NCI-H345 treated with DMSO at 0.1 percent for 48 hours (cell line): ENCODE data around the gene LST1.
A peak's percentile ranks its signal among the peaks of the same experiment; 100 is the strongest.
"Not testable (repeated sequence)": the region's sequence is repeated elsewhere in the genome, so short reads cannot be mapped to it uniquely, and the experiment has no call there.

Experiments
- DNase-seq: peaks from one replicate; lab custom pipeline; 2025; ENCODE audit not compliant: unreplicated experiment; lab: John Stamatoyannopoulos, UW

The LST1 gene

DNA sequence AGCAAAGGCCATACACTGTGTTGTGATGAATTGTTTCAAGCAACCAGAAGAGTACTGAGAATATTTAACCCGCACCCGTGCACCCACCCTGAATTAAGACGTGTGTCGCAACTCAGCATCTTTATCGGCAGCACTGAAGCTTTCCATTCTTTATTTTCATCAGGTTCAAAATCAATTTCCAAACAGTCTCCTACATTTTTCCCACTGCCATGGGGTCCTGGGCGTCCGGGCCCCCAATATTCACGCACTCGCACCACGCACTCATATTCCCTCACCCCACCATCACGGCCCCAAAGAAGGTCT lies 5.7 kb upstream of the LST1 start:
- DNase-seq, result no peak

DNA sequence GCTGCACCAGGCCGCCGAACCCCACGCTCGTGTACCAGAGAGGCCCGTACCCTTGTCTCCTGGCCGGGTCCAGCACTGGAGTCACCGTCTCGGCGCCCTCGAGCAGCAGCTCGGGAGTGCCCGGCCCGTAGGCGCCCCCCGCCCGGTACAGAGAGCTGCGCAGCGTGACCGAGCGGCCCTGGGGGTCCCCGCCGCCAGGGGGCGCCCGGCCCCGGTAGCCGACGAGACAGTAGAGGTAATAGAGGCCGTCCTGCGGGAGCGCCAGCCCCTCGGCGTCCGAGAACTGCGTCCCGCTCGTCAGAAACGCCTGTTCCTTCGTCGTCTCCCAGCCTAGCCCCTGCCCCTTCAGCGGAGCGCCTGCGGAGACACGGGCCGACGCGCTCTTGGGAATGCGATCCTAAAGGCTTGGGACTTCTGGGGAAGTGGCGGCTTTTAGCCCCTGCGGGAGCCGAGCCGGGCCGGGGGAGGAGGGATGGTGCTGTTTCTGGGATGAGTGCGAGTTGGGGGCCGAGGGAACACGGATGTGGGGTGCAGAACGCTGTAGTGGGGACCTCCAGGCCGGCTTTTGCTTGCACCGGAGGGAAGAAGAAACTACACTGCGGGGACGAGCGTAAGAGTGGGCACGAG lies 5.2 kb upstream of the LST1 start:
- peak; percentile 34 for DNase-seq

DNA sequence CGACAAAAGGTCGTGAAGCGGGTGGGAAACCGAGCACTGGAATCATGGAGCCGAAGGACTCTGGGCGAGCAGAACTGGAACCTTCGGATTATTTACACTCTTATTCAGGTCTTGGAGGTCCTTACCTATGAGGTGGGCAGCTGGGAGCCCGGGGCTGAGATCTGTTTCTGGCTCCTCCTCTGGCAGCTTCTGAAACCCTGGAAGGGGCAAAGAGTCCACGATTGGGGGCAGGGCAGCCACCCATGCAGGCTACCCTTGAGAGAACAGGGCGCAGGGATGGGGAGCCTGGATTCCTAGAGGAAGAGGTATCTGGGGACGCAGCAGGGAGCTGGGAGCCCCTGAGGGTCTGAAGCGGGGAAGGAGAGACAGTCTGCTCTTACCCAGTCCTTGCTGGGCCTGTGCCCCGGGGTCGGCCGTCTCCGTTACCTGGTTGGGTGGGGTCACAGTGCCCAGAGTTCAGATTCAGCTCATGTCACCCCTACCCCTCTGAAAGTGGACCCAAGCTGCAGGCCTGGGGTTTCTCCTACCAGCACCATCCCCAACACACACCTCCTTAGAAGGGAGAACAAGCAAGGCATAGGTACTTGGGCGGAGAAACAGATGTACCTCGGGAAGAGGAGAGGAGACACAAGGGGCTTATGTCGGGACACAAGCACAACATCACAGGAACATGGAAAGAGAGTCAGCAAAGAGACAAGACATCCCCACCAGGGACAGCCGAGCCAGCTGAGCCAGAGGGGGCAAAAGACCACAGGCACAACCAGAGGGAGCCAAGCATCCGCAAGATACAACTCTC lies 4.4 kb upstream of the LST1 start:
- DNase-seq, result no peak

DNA sequence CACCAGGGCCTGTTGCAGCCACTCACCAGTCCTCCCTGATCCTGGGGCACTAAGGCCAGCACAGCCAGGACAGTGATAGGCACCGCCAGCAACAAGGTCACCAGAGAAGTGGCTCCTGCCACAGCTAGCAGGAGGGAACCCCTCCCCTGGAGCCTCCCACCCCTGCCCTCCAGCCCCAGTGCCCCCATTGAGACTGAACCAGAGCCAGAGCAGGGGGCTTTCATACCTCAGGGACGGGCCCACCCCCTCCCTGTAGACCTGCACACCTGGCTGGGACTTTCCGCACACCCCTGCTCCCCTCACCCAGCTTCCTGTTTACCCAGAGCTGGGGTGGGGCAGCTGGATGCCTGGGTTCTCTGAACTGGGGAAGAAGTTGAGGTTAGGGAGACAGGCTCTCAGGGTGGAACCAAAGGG lies 3.8 kb upstream of the LST1 start, which contains the start of gene LTB:
Gene LTB (minus strand): TSS at position 195 of the 414 bp plus-strand sequence. CDS start 7 bp downstream, at position 188.
- no peak for DNase-seq

DNA sequence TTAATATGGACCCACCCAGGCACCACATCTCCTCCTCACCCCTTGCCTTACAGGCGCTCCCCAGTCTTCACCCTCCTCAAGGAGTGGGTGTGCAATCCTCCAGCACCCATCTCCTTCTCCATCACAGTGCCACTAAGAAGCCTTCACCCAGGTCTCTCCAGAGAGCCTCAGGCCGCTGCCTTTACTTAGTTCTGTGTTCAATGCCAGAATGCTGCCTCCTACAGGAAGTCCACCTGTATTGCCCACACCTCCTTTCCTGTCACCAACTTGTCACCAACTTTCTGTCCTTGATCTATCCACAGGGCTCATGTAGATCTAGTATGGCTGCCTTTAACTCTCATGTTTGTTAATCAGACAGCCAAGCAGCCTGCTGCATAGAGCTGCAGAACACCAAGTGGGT lies 586 bp upstream of the LST1 start:
- no peak for DNase-seq

DNA sequence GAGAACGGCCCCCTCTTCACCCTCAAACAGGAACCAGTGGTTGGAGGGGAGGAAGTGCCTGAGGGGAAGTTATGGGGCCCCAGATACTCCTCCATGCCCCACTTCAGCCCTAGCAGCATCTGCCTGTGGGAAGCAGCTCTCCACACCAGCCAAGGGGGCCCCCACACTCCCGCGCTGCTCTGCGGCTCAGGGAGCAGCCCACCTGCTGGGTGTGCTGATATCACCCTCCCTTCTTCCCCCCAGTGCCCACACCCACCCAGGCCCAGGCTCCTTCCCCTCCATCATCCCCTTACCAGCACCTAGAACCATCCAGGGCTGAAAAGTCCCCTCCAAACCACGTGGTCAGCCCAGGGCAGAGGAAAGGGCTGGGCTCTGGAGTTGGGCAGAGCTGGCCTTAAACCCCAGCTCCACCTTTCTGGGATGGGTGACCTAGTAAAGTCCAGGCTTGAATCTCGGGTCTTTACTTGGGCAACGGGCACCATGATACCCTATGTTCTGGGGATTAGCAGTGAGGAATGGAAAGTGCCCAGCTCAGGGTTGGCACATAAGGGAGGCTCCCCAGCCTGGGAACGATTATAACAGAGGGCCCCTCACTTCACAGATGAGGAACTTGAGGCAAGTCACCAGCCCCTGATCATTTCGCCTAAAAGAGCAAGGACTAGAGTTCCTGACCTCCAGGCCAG lies 663 bp downstream of the LST1 start:
- DNase-seq, result no peak

DNA sequence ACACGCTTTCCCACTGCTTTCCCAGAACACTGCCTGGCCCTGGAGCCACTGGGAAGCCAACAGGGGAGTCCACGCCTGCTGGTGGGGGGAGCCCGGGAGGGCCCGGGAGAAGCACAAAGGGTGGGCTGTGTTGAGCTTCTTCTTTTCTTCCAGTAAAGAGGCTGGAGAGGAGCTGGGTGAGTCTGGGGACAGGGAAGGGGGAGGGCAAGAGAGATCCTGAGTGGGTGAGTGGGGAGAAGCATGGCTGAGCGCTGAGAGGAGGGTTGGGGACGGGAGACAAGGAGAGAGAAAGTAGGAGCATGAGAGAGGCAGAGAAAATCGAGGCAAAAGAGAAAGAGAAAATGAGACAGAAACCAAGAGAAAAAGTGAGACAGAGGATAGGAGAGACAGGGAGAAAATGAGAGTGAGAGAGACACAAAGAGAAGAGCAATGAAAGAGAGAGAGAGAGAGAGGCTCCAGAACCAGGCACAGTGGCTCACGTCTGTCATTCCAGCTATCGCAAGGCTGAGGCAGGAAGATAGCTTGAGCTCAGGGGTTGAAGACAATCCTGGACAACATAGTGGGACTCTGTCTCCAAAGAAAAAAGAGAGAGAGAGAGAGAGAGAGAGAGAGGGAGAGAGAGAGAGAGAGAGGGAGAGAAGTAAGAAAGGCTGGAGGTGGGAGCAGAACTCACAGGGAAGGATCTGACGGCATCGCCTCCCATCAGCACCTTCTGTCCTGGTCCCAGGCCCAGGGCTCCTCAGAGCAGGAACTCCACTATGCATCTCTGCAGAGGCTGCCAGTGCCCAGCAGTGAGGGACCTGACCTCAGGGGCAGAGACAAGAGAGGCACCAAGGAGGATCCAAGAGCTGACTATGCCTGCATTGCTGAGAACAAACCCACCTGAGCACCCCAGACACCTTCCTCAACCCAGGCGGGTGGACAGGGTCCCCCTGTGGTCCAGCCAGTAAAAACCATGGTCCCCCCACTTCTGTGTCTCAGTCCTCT lies 2.0 kb downstream of the LST1 start:
- DNase-seq, result no peak

DNA sequence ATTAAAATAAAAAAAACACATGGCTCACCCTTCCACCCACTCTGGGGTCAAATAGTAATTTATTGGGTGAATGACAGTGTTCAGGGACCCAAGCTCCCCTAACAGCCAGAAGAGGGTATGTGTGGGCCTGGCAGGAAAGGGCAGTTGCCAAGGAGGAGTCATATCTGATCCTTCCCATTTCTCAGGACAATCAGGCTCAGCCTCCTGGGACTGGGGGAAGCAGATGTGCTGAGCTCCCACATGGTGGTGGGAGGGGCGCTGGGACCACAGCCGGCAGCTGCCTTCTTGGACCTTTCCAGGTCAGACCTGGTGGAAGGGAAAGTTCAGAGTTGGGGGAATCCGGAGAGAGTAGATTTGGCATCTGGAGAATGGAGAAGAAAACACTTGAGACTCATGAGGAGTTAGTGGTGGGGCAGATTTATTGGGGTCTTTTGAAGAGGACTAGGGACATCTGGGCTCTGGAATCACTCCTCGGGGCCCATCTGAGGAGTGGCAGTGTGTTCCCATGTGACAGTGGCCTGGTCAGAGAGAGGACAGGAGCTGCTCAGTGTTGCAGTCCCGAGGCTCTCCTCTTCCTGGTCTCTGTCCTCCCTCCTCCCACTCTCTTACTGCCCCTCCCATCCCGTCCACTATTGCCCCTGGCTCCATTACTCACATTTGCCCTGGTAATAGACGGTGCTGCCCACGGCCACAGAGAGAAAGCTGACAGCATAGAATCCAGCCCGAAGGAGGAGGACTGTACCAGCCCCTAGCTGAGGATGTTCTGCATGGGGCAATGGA lies 3.0 kb downstream of the LST1 start:
- no peak for DNase-seq

DNA sequence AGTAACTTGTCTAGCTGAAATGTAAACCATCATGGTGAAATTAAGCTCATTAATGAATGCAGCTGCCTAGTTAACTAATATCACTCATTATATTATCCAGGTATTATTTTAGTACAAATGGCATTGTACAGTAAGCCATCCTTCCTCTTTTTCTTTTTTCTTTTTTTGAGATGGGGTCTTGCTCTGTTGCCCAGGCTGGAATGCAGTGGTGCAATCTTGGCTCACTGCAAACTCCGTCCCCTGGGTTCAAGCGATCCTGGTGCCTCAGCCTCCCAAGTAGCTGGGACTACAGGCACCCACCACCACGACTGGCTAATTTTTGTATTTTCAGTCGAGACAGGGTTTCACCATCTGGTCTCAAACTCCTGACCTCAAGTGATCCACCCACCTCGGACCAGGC lies 4.6 kb downstream of the LST1 start:
- DNase-seq, result not testable (repeated sequence)

DNA sequence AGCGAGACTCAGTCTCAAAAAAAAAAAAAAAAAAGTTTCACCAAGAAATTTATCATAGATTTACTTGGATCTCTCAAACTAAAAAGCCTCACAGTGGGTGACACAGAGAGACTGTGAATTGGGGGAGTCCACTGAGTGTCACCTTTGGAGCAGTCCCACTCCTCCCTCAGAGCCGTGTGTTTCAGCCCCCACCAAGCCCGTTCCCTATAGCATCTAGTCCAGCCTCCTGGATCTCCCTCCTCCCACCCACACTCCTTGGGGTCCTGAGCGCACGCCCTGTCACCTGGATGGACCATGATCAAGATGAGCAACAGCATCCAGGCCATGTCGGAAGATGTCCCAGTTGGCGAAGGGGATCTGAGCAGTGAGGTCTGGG lies 6.3 kb downstream of the LST1 start:
- DNase-seq, result no peak

DNA sequence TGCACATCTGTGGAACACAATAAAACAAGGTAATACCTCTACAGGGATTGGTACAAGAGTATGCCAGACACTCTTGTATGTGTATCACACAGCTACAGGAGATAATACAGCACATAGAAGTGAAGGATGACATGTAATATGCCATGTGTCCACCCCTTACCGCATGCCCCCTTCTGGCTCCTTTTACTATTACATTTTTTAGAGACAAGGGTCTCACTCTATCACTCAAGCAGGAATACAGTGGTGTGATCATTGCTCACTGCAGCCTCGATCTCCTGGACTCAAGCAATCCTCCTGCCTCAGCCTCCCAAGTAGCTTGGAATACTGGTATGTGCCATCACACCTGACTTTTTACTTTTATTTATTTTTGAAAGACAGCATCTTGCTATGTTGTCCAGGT lies 10.9 kb downstream of the LST1 start:
- no peak for DNase-seq

DNA sequence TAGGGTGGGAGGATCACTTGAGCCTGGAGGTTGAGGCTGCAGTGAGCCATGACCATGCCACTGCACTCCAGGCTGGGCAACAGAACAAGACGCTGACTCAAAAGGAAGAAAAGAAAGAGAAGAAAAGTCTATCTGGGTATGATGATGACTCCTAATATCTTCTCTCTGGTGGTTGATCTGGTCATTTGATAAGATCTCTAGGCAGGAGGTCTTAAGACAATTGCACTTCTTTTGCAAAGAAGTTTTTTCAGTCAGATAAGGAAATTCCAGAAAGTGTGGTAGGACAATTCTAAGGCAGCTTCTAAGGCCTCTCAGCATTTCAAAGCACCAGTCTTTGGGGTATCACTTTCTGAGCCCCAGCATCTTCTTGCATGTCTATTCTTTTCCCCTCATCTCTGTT lies 21.2 kb downstream of the LST1 start:
- no peak for DNase-seq

DNA sequence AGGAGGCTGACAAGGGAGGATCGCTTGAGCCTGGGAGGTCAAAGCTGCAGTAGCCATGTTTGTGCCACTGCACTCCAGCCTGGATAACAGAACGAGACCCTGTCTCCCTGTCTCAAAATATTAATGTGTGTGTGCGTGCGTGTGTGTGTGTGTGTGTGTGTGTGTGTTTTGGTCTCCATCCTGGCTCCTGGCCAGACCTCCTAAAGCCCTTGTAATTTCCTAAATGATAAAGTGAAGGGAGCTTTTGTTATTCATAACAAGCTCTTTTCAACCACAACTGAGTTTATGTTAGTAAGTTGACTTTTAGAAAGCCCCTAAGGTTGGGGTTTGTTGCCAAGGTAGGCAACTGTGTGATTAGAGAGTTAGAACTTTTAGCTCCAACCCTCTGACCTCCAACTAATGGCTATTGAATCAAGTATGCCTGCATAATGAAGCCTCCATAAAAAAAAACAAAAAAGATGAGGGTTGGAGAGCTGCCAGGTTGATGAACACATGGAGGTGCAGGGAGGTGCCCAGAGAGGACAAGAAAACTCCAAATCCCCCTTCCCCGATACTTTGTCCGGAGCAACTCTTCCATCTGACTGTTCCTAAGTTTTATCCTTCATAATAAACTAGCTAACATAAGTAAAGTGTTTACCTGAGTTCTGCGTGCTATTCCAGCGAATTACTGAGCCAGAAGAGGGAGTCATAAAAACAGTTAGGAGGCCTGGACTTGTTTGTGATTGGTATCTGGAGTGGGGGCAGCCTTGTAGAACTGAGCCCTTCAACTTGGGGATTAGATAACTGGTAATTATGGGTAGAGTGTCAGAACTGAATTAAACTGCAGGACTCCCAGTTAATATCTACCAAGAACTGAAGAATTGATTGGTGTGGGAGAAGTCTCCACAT lies 23.7 kb downstream of the LST1 start:
- no peak for DNase-seq

DNA sequence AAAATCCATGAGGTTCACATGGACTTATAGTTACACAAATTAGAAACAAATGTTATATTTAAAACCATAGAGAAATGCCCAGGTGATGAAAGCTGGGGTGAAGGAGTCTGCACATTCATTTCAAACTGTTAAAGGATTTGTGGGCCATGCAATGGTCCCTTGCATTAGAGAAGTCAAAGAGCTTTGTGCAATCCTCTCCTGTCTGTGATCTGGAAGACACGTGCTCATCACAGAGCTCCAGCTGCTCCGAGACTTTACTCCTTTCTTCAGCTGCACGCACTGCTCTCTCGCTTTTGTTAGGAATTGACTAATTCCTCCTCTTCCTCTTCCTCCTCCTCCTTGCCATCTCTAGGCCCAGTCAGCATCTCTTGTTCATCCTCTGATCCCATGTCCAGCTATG lies 24.9 kb downstream of the LST1 start:
- DNase-seq, result no peak

DNA sequence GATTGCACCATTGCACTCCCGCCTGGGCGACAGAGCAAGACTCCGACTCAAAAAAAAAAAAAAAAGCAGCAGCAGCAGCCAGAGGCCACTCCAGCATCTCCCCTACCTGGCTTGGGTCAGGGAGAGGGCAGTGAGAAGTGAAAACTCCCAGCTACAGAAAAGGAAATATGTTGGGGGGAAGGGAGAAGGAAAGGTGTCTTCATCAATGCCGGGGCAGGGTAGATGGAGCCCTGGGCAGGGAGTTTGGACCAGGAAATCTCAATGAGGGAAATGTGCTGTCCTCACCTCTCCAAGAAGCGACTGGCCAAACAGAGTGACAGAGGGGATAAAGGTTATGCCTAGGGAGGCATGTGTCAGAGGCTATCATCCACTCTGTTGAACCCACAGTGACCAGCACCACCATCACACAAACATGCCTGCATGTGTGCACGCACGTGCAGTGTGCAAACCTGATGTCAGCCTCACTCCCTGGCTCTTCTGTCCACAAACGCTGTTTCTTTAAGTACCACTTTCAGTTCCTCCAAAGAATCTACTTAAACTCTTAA lies 28.1 kb downstream of the LST1 start:
- DNase-seq, result no peak

DNA sequence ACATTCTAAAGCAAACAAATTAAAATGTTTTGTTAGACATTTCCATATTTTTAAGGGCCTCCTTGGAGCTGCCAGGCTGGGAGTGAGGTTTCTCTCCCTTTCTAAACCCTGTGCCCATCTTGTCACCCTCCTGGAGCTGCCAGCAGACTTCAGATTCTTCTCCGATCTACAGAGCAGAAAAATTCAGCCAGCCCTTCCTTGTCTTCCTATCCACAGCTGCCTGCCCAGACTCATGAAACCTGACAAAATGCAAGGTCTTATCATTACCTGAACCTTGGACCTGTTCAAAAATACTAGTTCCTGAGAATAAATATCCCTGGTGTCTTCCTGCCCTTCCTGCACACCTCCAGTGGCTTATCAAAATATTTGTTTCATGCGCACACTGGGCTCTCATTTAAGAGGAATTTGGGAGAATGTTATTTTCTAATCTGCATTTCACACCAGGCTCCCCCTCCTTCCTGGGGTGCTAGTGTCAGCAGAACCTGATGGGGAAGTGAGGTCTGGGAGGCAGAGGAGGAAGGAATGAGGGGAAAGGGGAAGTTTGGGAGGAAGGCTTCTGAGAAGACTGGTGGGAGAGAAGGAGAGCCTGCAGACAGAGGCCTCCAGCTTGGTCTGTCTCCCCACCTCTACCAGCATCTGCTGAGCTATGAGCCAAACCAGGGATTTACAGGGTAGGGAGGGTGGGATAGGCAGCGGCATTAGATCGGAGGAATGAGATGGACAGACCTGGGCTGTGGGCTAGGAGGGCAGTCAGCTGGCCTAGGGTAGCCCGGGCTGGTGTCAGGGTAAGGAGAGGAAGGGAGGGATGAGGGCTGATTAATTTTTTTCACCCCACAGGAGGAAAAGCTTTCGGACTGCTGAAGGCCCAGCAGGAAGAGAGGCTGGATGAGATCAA lies 28.9 kb downstream of the LST1 start, which contains the start of gene AIF1:
Gene AIF1 (plus strand): TSS at position 551 of the 895 bp plus-strand sequence. CDS start 96 bp downstream, at position 647.
- no peak for DNase-seq

DNA sequence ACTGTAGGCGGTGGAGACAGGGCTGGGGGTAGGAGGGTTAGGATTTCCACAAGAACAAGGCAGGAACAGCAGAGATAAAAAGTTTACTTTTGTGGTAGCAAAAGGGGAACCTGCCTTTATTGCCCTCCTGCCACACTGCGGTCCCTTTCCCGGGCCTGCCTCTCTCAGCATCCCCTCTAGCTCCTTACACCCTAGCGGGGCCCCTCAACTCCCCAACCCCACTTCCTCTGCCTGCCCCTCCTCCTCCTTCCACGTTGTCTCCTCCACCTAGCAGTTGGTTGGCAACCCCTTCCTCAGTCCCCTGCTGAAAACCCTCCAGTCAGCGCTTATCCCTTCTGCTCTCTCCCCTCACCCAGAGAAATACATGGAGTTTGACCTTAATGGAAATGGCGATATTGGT lies 29.7 kb downstream of the LST1 start:
- DNase-seq, result no peak

DNA sequence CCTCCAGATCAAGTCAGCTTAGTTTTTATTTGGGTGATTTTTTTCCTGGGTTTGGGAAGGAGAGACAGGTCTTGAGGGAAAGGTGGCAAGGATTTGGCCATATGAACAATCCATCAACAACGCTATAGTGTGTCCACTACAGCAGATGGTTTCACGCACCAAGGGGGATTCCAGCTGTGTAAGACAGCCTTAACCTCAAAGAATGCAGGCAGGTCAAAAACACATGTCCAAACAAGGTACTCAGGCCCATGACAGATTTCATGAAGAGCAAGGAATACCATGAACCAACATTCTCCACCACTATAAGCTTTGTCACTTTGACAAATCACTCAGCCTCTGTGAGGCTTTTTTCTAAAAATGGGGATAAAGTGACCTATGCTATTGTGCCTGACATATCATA lies 30.9 kb downstream of the LST1 start:
- DNase-seq, result no peak
